GM12874 (cell line): ENCODE results near the gene ZNRF4.

Experiments used
- CTCF ChIP-seq: IDR thresholded peaks from 2 replicates; pipeline ENCODE4 v1.5.1; 2011; ENCODE audit warnings: low read depth, mild to moderate bottlenecking, control low read depth, low read length, moderate library complexity; ENCODE audit not compliant: insufficient read depth

ZNRF4 gene

GRCh38 chr19:5435642-5436017 is 19.6 kb upstream of the ZNRF4 start:
- TF ChIP-seq CTCF, result no peak

GRCh38 chr19:5436106-5436947 is 18.9 kb upstream of the ZNRF4 start:
- no peak for TF ChIP-seq CTCF

- no peak for TF ChIP-seq CTCF
These were observed 18.3 kb upstream of the ZNRF4 start for GRCh38 chr19:5436948-5437306.

GRCh38 chr19:5439452-5439851 is 15.8 kb upstream of the ZNRF4 start:
- no peak for TF ChIP-seq CTCF

GRCh38 chr19:5440299-5440698 is 14.9 kb upstream of the ZNRF4 start:
- TF ChIP-seq CTCF, result no peak

- no peak for TF ChIP-seq CTCF
These were observed 11.5 kb upstream of the ZNRF4 start for GRCh38 chr19:5443723-5444122.

- no peak for TF ChIP-seq CTCF
These were observed 10.8 kb upstream of the ZNRF4 start for GRCh38 chr19:5444431-5444830.
